ENCODE results near the gene GAB3.

- TF ChIP-seq, protein P1, sequence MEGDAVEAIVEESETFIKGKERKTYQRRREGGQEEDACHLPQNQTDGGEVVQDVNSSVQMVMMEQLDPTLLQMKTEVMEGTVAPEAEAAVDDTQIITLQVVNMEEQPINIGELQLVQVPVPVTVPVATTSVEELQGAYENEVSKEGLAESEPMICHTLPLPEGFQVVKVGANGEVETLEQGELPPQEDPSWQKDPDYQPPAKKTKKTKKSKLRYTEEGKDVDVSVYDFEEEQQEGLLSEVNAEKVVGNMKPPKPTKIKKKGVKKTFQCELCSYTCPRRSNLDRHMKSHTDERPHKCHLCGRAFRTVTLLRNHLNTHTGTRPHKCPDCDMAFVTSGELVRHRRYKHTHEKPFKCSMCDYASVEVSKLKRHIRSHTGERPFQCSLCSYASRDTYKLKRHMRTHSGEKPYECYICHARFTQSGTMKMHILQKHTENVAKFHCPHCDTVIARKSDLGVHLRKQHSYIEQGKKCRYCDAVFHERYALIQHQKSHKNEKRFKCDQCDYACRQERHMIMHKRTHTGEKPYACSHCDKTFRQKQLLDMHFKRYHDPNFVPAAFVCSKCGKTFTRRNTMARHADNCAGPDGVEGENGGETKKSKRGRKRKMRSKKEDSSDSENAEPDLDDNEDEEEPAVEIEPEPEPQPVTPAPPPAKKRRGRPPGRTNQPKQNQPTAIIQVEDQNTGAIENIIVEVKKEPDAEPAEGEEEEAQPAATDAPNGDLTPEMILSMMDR (IDR thresholded peaks at IDR 0.05; ENCODE audit: low read depth, low read length), result no peak
- TF ChIP-seq EZH2phosphoT487 (IDR thresholded peaks at IDR 0.05; ENCODE audit: low read depth), result no peak
Measured at GRCh38 chrX:154649503-154650220, 101.2 kb downstream of the GAB3 start.

Data from OCI-LY3 (cell line).